K562 (cell line): ENCODE data around the gene NRXN2. TPM values are rescaled to one million over a fixed set of nuclear protein-coding genes. Genes with fewer than 3 reads are reported as not detected.

Experiments
- ATAC-seq: fragments of 200-7000 bp; cut with Tn5 transposase; 3 replicates; pipeline ENCODE4 v1.9.1; 2020; ENCODE audit warnings: moderate library complexity
- BruUV-seq: library from RNA; stranded (reverse); fragments of 400-500 nt; replicated peaks from 2 replicates; lab custom pipeline; 2021; lab: Mats Ljungman, UMichigan
- CTCF ChIA-PET: fragments of 300-600 bp; formaldehyde crosslinking; extraction: SDS; loops from one replicate; lab custom pipeline; 2021; ENCODE audit warnings: low intra/inter-chr PET ratio; lab: Yijun Ruan, JAX
- POLR2A ChIA-PET: fragments of 300-600, 350-650 bp; sonication (Branson Sonifier 250); formaldehyde crosslinking; extraction: SDS; loops from one replicate; lab custom pipeline; 2021; ENCODE audit warnings: antibody characterized with exemption, inconsistent platforms; lab: Yijun Ruan, JAX
- DNase-seq, 4 experiments: peaks; one replicate each; pipeline versions ENCODE4 v3.0.0 to v3.0.0-alpha.2; 2011 to 2018; ENCODE audit warnings: low spot score in 3 of 4, mixed read lengths in 3 of 4; ENCODE audit errors: extremely low read depth in 1 of 4
- FAIRE-seq: peaks from 2 replicates; lab custom pipeline; 2011; peaks lifted over from hg19 to GRCh38; lab: Jason Lieb, UNC
- H2AFZ ChIP-seq: 2 replicates; pipeline ENCODE4 v1.6.0; 2011; ENCODE audit warnings: low read depth, low read length, control low read depth, inconsistent platforms
- H3K27ac ChIP-seq: fragments of 200-600 bp; 3 replicates; pipeline ENCODE4 v1.8.0; 2011; ENCODE audit warnings: low read depth, mild to moderate bottlenecking, control low read depth, inconsistent platforms, low read length, moderate library complexity, mixed read lengths; ENCODE audit errors: extremely low read depth
- H3K27me3 ChIP-seq, 2 experiments: fragments of 300-600 bp in 1 of 2; 2 replicates in 1 of 2; 3 replicates in 1 of 2; pipeline versions ENCODE4 v1.6.0 to v1.8.0; 2011; ENCODE audit warnings: inconsistent platforms in 2 of 2, low read length in 2 of 2, mild to moderate bottlenecking in 1 of 2, mixed read lengths in 1 of 2, moderate library complexity in 1 of 2; ENCODE audit not compliant: control insufficient read depth in 2 of 2, insufficient read depth in 2 of 2
- H3K36me3 ChIP-seq: fragments of 300-600 bp; 3 replicates; pipeline ENCODE4 v1.8.0; 2011; ENCODE audit warnings: mild to moderate bottlenecking, low read length, inconsistent platforms; ENCODE audit not compliant: control insufficient read depth, insufficient read depth
- H3K4me1 ChIP-seq, 2 experiments: fragments of 200-600 bp in 1 of 2; replicated peaks in 1 of 2; 2 replicates in 1 of 2; 3 replicates in 1 of 2; pipeline versions ENCODE4 v1.5.1 to v1.8.0; 2011; ENCODE audit warnings: inconsistent platforms in 2 of 2, low read length in 2 of 2, mild to moderate bottlenecking in 1 of 2, mixed read lengths in 1 of 2, moderate library complexity in 1 of 2; ENCODE audit not compliant: control insufficient read depth in 2 of 2, insufficient read depth in 2 of 2
- H3K4me2 ChIP-seq: 2 replicates; pipeline ENCODE4 v1.6.1; 2011; ENCODE audit warnings: low read length, control low read depth, inconsistent platforms, mixed read lengths; ENCODE audit not compliant: insufficient read depth
- H3K4me3 ChIP-seq: fragments of 200-600 bp; sonication (generic), shearing (Covaris generic); 2 replicates; pipeline ENCODE4 v1.5.1; 2016; ENCODE audit warnings: control low read depth, inconsistent platforms
- H3K79me2 ChIP-seq: fragments of 200-600 bp; 3 replicates; pipeline ENCODE4 v1.8.0; 2011; ENCODE audit warnings: low read length, inconsistent platforms; ENCODE audit not compliant: control insufficient read depth, insufficient read depth
- H3K9ac ChIP-seq, 2 experiments: 2 replicates each; pipeline versions ENCODE4 v1.6.0 to v1.6.1; 2011; ENCODE audit warnings: low read depth in 2 of 2, low read length in 2 of 2, control low read depth in 1 of 2, inconsistent platforms in 1 of 2, mild to moderate bottlenecking in 1 of 2, mixed read lengths in 1 of 2; ENCODE audit not compliant: insufficient read depth in 1 of 2
- H3K9me1 ChIP-seq: one replicate; pipeline ENCODE4 v1.6.0; 2011; ENCODE audit warnings: inconsistent platforms, mild to moderate bottlenecking, low read length, moderate library complexity; ENCODE audit not compliant: control insufficient read depth, insufficient read depth
- H3K9me3 ChIP-seq: replicated peaks from 2 replicates; pipeline ENCODE4 v1.5.1; 2011; ENCODE audit warnings: low read depth, low read length, inconsistent platforms; ENCODE audit not compliant: control insufficient read depth, insufficient read depth
- H4K20me1 ChIP-seq: replicated peaks from 2 replicates; pipeline ENCODE4 v1.6.1; 2011; ENCODE audit warnings: low read length, inconsistent platforms, mixed read lengths; ENCODE audit not compliant: control insufficient read depth, insufficient read depth
- CBX5 ChIP-seq: IDR thresholded peaks from 2 replicates; pipeline ENCODE4 v1.6.1; 2014; ENCODE audit warnings: low read depth, borderline replicate concordance
- FOXJ3 ChIP-seq: sonication (generic); formaldehyde crosslinking; IDR thresholded peaks from 2 replicates; pipeline ENCODE4 v1.4.0; 2020; ENCODE audit warnings: mild to moderate bottlenecking, missing genetic modification reagents
- JUN ChIP-seq, 2 experiments: sonication (generic) in 1 of 2; formaldehyde crosslinking in 1 of 2; IDR thresholded peaks; 2 replicates each; pipeline versions ENCODE4 v1.6.1 to v1.8.0; 2012 to 2022; ENCODE audit warnings: borderline replicate concordance in 2 of 2, mild to moderate bottlenecking in 2 of 2, improper control_type of control experiment in 1 of 2, low read depth in 1 of 2, low read length in 1 of 2, missing genetic modification reagents in 1 of 2
- JUNB ChIP-seq: fragments of 450-650 bp; formaldehyde crosslinking; conservative IDR thresholded peaks from 2 replicates; pipeline ENCODE4 v1.4.0; 2020; ENCODE audit warnings: mild to moderate bottlenecking
- RBFOX2 ChIP-seq: fragments of 200-400 bp; formaldehyde crosslinking; IDR thresholded peaks from 2 replicates; pipeline ENCODE4 v1.6.1; 2017; ENCODE audit warnings: low read depth, mild to moderate bottlenecking, low read length, moderate library complexity
- RBM14 ChIP-seq: fragments of 200-400 bp; formaldehyde crosslinking; IDR thresholded peaks from 2 replicates; pipeline ENCODE4 v1.6.1; 2018; ENCODE audit warnings: low read depth, mild to moderate bottlenecking, low read length, moderate library complexity, borderline replicate concordance; ENCODE audit not compliant: insufficient read depth
- RFX5 ChIP-seq: IDR thresholded peaks from 2 replicates; pipeline ENCODE4 v1.6.1; 2011; ENCODE audit warnings: low read depth, mild to moderate bottlenecking, improper control_type of control experiment, low read length
- YY1 ChIP-seq, 3 experiments: IDR thresholded peaks; 2 replicates each; pipeline ENCODE4 v1.6.1; 2011; ENCODE audit warnings: low read length in 2 of 3, mild to moderate bottlenecking in 2 of 3, moderate library complexity in 2 of 3, borderline replicate concordance in 1 of 3, control low read depth in 1 of 3, low read depth in 1 of 3; ENCODE audit not compliant: insufficient read depth in 3 of 3, insufficient replicate concordance in 2 of 3, control insufficient read depth in 1 of 3, insufficient read length in 1 of 3; ENCODE audit errors: extremely low read depth in 1 of 3
- ZC3H11A ChIP-seq: IDR thresholded peaks from 2 replicates; pipeline ENCODE4 v1.6.1; 2012; ENCODE audit warnings: low read depth, low read length, improper control_type of control experiment
- ZNF174 ChIP-seq: fragments of 250-450 bp; sonication (Bioruptor Pico); IDR thresholded peaks from 2 replicates; pipeline ENCODE4 v1.4.0; 2020; ENCODE audit warnings: mild to moderate bottlenecking
- ZNF551 ChIP-seq: fragments of 250-450 bp; sonication (Bioruptor Pico); IDR thresholded peaks from 2 replicates; pipeline ENCODE4 v1.5.0; 2021; ENCODE audit warnings: mild to moderate bottlenecking, moderate library complexity
- ZNF561 ChIP-seq: fragments of 450-650 bp; formaldehyde crosslinking; conservative IDR thresholded peaks from 2 replicates; pipeline ENCODE4 v1.4.0; 2020; ENCODE audit warnings: mild to moderate bottlenecking, moderate library complexity
- ZNF695 ChIP-seq: fragments of 450-650 bp; formaldehyde crosslinking; IDR thresholded peaks from 2 replicates; pipeline ENCODE4 v1.4.0; 2020; ENCODE audit warnings: mild to moderate bottlenecking, moderate library complexity
- WGBS: fragments of 100-300 bp; shearing (Covaris generic); methylation state at CpG from one replicate; pipeline ENCODE4 v1.1.6; 2016; ENCODE audit warnings: low coverage, mixed read lengths; ENCODE audit not compliant: insufficient coverage; ENCODE audit errors: missing lambda C conversion rate; 5-methylcytosine and 5-hydroxymethylcytosine counted together
- in situ Hi-C: fragments of 300-500 bp; cut with MboI; formaldehyde crosslinking; loops from 4 replicates; pipeline ENCODE4 v1.15.0; 2018; ENCODE audit warnings: inconsistent platforms, mixed read lengths
- intact Hi-C: fragments of 100-400 bp; cut with micrococcal nuclease; formaldehyde crosslinking; loops from 2 replicates; pipeline ENCODE4 v1.14.2; 2022
- polyA plus RNA-seq, 8 experiments: library from polyadenylated mRNA; depleted of rRNA in 4 of 8; stranded (reverse) in 5 of 8; unstranded in 3 of 8; fragments of >200 nt; fragmentation: Nextera tagmentation in 2 of 8; fragmentation: Illumina TruSeq in 1 of 8; extraction: Ambion mirVana in 2 of 8; extraction: Trizol in 1 of 8; gene quantifications; 2 replicates each; pipeline versions ENCODE4 v1.2.1 to v1.2.3, GENCODE V29; 2011 to 2014; ENCODE audit warnings: inconsistent platforms in 1 of 8, missing spikeins in 1 of 8
- total RNA-seq, 7 experiments: library from RNA; depleted of rRNA in 6 of 7; stranded (reverse); fragments of >200 nt in 6 of 7; fragmentation: Illumina TruSeq in 2 of 7; extraction: Trizol in 2 of 7; gene quantifications; 2 replicates each; pipeline versions ENCODE4 v1.2.1 to v1.2.3, GENCODE V29; 2011 to 2021; ENCODE audit warnings: low replicate concordance in 1 of 7
- TF ChIP-seq, protein P1 (sequence below), 2 experiments: fragments of 200-800 bp in 1 of 2; sonication (Bioruptor generic) in 1 of 2; sonication (generic) in 1 of 2; formaldehyde crosslinking in 1 of 2; IDR thresholded peaks in 1 of 2; conservative IDR thresholded peaks in 1 of 2; 2 replicates each; pipeline versions ENCODE4 v1.5.0 to v1.6.1; 2016 to 2020; ENCODE audit warnings: missing compliant biosample characterization in 1 of 2, missing genetic modification characterization in 1 of 2, missing genetic modification reagents in 1 of 2
- TF ChIP-seq, protein P2 (sequence below), 2 experiments: fragments of 450-650 bp in 1 of 2; IDR thresholded peaks; 2 replicates each; pipeline ENCODE4 v1.6.1; 2011 to 2017; ENCODE audit warnings: low read depth in 2 of 2, antibody characterized with exemption in 1 of 2, borderline replicate concordance in 1 of 2, low read length in 1 of 2, mild to moderate bottlenecking in 1 of 2, mixed read lengths in 1 of 2; ENCODE audit not compliant: control insufficient read depth in 1 of 2

NRXN2 gene
- total and polyA plus RNA-seq, 9 of the 15 experiments (the other 6 are each of a cell fraction or from before 2014, with no cell fraction given) = 0.07 to 0.47 (median 0.15) TPM; not detected in 4

- Histone ChIP-seq H3K79me2 (no peaks in the 10 kb centered on the region), H2AFZ (no peak overlapping the region), H4K20me1 (no peaks in the 10 kb centered on the region), H3K9ac (peak overlapping the region in 1 of 2 experiments; percentile 71; a peak in 2 of 4 replicates), H3K4me3 (no peak overlapping the region), H3K9me1 (no peaks in the 10 kb centered on the region), H3K4me1 (peaks cover 0 to 20% of the 10 kb centered on the region in 2 experiments; a peak in 3 of 5 replicates), H3K36me3 (no peaks in the 10 kb centered on the region), H3K9me3 (no peaks in the 10 kb centered on the region), H3K27ac (no peak overlapping the region), H3K4me2 (no peak overlapping the region), H3K27me3 (peaks cover 0 to 3% of the 10 kb centered on the region in 2 experiments; a peak in 3 of 5 replicates)
- DNase-seq = no peak
- no peak for TF ChIP-seq ZC3H11A
- no peak for TF ChIP-seq JUN (IDR thresholded peaks at IDR 0.05; ENCODE audit: borderline replicate concordance, low read depth, low read length)
- no peak for TF ChIP-seq JUN (CRISPR knock-in tag; IDR thresholded peaks at IDR 0.05; ENCODE audit: borderline replicate concordance)
- no peak for TF ChIP-seq ZNF551
- TF ChIP-seq ZNF561 (CRISPR knock-in tag) = no peak
- TF ChIP-seq, protein P1, sequence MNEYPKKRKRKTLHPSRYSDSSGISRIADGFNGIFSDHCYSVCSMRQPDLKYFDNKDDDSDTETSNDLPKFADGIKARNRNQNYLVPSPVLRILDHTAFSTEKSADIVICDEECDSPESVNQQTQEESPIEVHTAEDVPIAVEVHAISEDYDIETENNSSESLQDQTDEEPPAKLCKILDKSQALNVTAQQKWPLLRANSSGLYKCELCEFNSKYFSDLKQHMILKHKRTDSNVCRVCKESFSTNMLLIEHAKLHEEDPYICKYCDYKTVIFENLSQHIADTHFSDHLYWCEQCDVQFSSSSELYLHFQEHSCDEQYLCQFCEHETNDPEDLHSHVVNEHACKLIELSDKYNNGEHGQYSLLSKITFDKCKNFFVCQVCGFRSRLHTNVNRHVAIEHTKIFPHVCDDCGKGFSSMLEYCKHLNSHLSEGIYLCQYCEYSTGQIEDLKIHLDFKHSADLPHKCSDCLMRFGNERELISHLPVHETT (CRISPR knock-in tag; conservative IDR thresholded peaks at IDR 0.05 in 1 of 2, IDR thresholded peaks at IDR 0.05 in 1 of 2) = no peak
- no peak for TF ChIP-seq FOXJ3
- TF ChIP-seq CBX5 = no peak
- TF ChIP-seq RBM14 = no peak
- TF ChIP-seq ZNF695 = no peak
- TF ChIP-seq ZNF174 = no peak
- no peak for TF ChIP-seq YY1 (IDR thresholded peaks at IDR 0.05; ENCODE audit: borderline replicate concordance in 1 of 3, control insufficient read depth in 1 of 3, extremely low read depth in 1 of 3, insufficient read depth in 3 of 3, insufficient read length in 1 of 3, insufficient replicate concordance in 2 of 3, low read depth in 1 of 3, low read length in 2 of 3)
- no peak for TF ChIP-seq RFX5
- TF ChIP-seq JUNB = no peak
- no peak for TF ChIP-seq RBFOX2
- TF ChIP-seq, protein P2, sequence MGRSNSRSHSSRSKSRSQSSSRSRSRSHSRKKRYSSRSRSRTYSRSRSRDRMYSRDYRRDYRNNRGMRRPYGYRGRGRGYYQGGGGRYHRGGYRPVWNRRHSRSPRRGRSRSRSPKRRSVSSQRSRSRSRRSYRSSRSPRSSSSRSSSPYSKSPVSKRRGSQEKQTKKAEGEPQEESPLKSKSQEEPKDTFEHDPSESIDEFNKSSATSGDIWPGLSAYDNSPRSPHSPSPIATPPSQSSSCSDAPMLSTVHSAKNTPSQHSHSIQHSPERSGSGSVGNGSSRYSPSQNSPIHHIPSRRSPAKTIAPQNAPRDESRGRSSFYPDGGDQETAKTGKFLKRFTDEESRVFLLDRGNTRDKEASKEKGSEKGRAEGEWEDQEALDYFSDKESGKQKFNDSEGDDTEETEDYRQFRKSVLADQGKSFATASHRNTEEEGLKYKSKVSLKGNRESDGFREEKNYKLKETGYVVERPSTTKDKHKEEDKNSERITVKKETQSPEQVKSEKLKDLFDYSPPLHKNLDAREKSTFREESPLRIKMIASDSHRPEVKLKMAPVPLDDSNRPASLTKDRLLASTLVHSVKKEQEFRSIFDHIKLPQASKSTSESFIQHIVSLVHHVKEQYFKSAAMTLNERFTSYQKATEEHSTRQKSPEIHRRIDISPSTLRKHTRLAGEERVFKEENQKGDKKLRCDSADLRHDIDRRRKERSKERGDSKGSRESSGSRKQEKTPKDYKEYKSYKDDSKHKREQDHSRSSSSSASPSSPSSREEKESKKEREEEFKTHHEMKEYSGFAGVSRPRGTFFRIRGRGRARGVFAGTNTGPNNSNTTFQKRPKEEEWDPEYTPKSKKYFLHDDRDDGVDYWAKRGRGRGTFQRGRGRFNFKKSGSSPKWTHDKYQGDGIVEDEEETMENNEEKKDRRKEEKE (IDR thresholded peaks at IDR 0.05; ENCODE audit: borderline replicate concordance in 1 of 2, control insufficient read depth in 1 of 2, low read depth in 2 of 2, low read length in 1 of 2) = no peak
- WGBS = 42% methylated on average over 5 of the region's 9 CpGs
- no peak for FAIRE-seq
- intact Hi-C loops (no loop called here), in situ Hi-C loops (loop anchor here (5.0 kb wide), 1 partner anchor 73 kb away; no protein-coding TSS in a partner anchor)
- no TSS peak for BruUV-seq
- ChIA-PET POLR2A (interaction anchor here (0.7 to 1.2 kb wide), 2 partner anchors 19 kb away, joined by 3 read pairs; no protein-coding TSS in a partner anchor), CTCF (interaction anchor here (0.7 kb wide), 1 partner anchor 286 kb away, joined by 4 read pairs; no protein-coding TSS in a partner anchor)
- no peak for ATAC-seq
These were observed 12.8 kb upstream of the NRXN2 start for GRCh38 chr11:64735725-64736259.
